Neural progenitor cell (in vitro differentiated cells): Measurements from ENCODE around the gene GNAQ. TPM values are rescaled to one million over a fixed set of nuclear protein-coding genes. Genes with fewer than 3 reads are reported as not detected.

Experiments
- DNase-seq: peaks from one replicate; pipeline ENCODE4 v3.0.0-alpha.2; 2016; ENCODE audit warnings: low spot score
- H2AFZ ChIP-seq: fragments of 200-600 bp; sonication (generic); replicated peaks from 2 replicates; pipeline ENCODE4 v1.6.1; 2016; ENCODE audit warnings: antibody characterized with exemption
- H3F3A ChIP-seq: fragments of 200-600 bp; sonication (generic); 2 replicates; pipeline ENCODE4 v1.6.1; 2016; ENCODE audit warnings: antibody characterized with exemption, low read depth
- H3K27ac ChIP-seq: fragments of 200-600 bp; sonication (generic); 2 replicates; pipeline ENCODE4 v1.5.1; 2016; ENCODE audit warnings: mild to moderate bottlenecking
- H3K27me3 ChIP-seq: fragments of 200-600 bp; sonication (generic); 2 replicates; pipeline ENCODE4 v1.6.1; 2016; ENCODE audit warnings: mild to moderate bottlenecking, moderate library complexity
- H3K36me3 ChIP-seq: fragments of 200-600 bp; sonication (generic); 2 replicates; pipeline ENCODE4 v1.5.1; 2016
- H3K4me1 ChIP-seq: fragments of 200-600 bp; sonication (generic); 2 replicates; pipeline ENCODE4 v1.6.1; 2016; ENCODE audit warnings: mixed run types
- H3K4me2 ChIP-seq: fragments of 200-600 bp; sonication (generic); 2 replicates; pipeline ENCODE4 v1.6.1; 2016
- H3K4me3 ChIP-seq: fragments of 200-600 bp; sonication (generic); 2 replicates; pipeline ENCODE4 v1.5.1; 2016
- H3K79me2 ChIP-seq: fragments of 200-600 bp; sonication (generic); 2 replicates; pipeline ENCODE4 v1.6.1; 2016; ENCODE audit warnings: low read depth
- H3K9ac ChIP-seq: fragments of 200-600 bp; sonication (generic); 2 replicates; pipeline ENCODE4 v1.6.1; 2016
- H3K9me3 ChIP-seq: fragments of 200-600 bp; sonication (generic); 2 replicates; pipeline ENCODE4 v1.5.1; 2016; ENCODE audit warnings: low read depth
- H4K20me1 ChIP-seq: fragments of 200-600 bp; sonication (generic); 2 replicates; pipeline ENCODE4 v1.6.1; 2016; ENCODE audit warnings: low read depth
- H3K27ac Mint-ChIP-seq: 3 replicates; pipeline ENCODE4 v1.8.0; 2021; ENCODE audit warnings: mixed read lengths
- H3K27me3 Mint-ChIP-seq: 2 replicates; pipeline ENCODE4 v1.8.0; 2022; ENCODE audit warnings: low read depth, mild to moderate bottlenecking, inconsistent platforms, moderate library complexity, mixed read lengths; ENCODE audit not compliant: insufficient read depth
- H3K36me3 Mint-ChIP-seq: 3 replicates; pipeline ENCODE4 v1.8.0; 2021; ENCODE audit warnings: mixed read lengths
- H3K4me1 Mint-ChIP-seq: 3 replicates; pipeline ENCODE4 v1.8.0; 2021; ENCODE audit warnings: mixed read lengths
- H3K4me3 Mint-ChIP-seq: 3 replicates; pipeline ENCODE4 v1.8.0; 2021; ENCODE audit warnings: mild to moderate bottlenecking, moderate library complexity, mixed read lengths
- H3K9me3 Mint-ChIP-seq: 3 replicates; pipeline ENCODE4 v1.8.0; 2020; ENCODE audit warnings: mixed read lengths
- CTCF ChIP-seq: fragments of 200-600 bp; sonication (generic); IDR thresholded peaks from 2 replicates; pipeline ENCODE4 v1.5.1; 2017; ENCODE audit warnings: antibody characterized with exemption, mild to moderate bottlenecking
- EZH2 ChIP-seq: fragments of 200-600 bp; sonication (generic); IDR thresholded peaks from 2 replicates; pipeline ENCODE4 v1.6.1; 2017; ENCODE audit warnings: antibody characterized with exemption, mild to moderate bottlenecking, moderate library complexity
- EZH2phosphoT487 ChIP-seq: fragments of 200-600 bp; sonication (generic); IDR thresholded peaks from 2 replicates; pipeline ENCODE4 v1.6.1; 2017; ENCODE audit warnings: antibody characterized with exemption
- total RNA-seq: library from RNA; depleted of rRNA; stranded (reverse); fragments of >200 nt; gene quantifications from 2 replicates; pipeline ENCODE4 v1.2.3, GENCODE V29; 2015; ENCODE audit warnings: low replicate concordance

Gene GNAQ
- total RNA-seq, 1 donor from 2014 or later: 87.9 TPM

- Mint-ChIP-seq H3K27ac (no peak overlapping the region), H3K36me3 (peaks cover 16% of the 10 kb centered on the region), H3K27me3 (peaks cover 2% of the 10 kb centered on the region), H3K9me3 (peaks cover 4% of the 10 kb centered on the region), H3K4me1 (no peaks in the 10 kb centered on the region), H3K4me3 (no peak overlapping the region)
- H3K27ac ChIP-seq: no peak overlapping the region
- H3K9ac ChIP-seq: no peak overlapping the region
- H3K36me3 ChIP-seq: no peaks in the 10 kb centered on the region
- no peaks in the 10 kb centered on the region for H3K9me3 ChIP-seq
- H2AFZ ChIP-seq: no peak overlapping the region
- H3K4me2 ChIP-seq: no peak overlapping the region
- no peak overlapping the region for H3K4me3 ChIP-seq
- no peaks in the 10 kb centered on the region for H3K27me3 ChIP-seq
- no peaks in the 10 kb centered on the region for H3F3A ChIP-seq
- no peaks in the 10 kb centered on the region for H4K20me1 ChIP-seq
- no peaks in the 10 kb centered on the region for H3K4me1 ChIP-seq
- peak; percentile 70 for DNase-seq
- H3K79me2 ChIP-seq: no peaks in the 10 kb centered on the region
- TF ChIP-seq CTCF (peak; percentile 70), EZH2phosphoT487 (no peak), EZH2 (no peak)
Measured at GRCh38 chr9:77751341-77752091, 280.1 kb downstream of the GNAQ start.

- Histone ChIP-seq H3K9ac (no peak overlapping the region), H3K27ac (no peak overlapping the region), H2AFZ (no peak overlapping the region), H3F3A (no peaks in the 10 kb centered on the region), H3K4me1 (no peaks in the 10 kb centered on the region), H4K20me1 (no peaks in the 10 kb centered on the region), H3K27me3 (no peaks in the 10 kb centered on the region), H3K4me2 (no peak overlapping the region), H3K9me3 (no peaks in the 10 kb centered on the region), H3K4me3 (no peak overlapping the region), H3K79me2 (no peaks in the 10 kb centered on the region), H3K36me3 (no peaks in the 10 kb centered on the region)
- peaks cover 2% of the 10 kb centered on the region for H3K27me3 Mint-ChIP-seq
- no peak overlapping the region for H3K4me3 Mint-ChIP-seq
- H3K9me3 Mint-ChIP-seq: peaks cover 4% of the 10 kb centered on the region
- no peaks in the 10 kb centered on the region for H3K4me1 Mint-ChIP-seq
- no peak for DNase-seq
- H3K27ac Mint-ChIP-seq: no peak overlapping the region
- TF ChIP-seq CTCF (no peak), EZH2phosphoT487 (no peak), EZH2 (no peak)
- peaks cover 15% of the 10 kb centered on the region for H3K36me3 Mint-ChIP-seq
Measured at GRCh38 chr9:77750981-77751340, 280.6 kb downstream of the GNAQ start.

- no peaks in the 10 kb centered on the region for H3K9me3 ChIP-seq
- H3K27me3 Mint-ChIP-seq: no peaks in the 10 kb centered on the region
- no peak overlapping the region for H3K9ac ChIP-seq
- H3K27me3 ChIP-seq: no peaks in the 10 kb centered on the region
- H3K27ac ChIP-seq: no peak overlapping the region
- no peaks in the 10 kb centered on the region for H3F3A ChIP-seq
- H3K9me3 Mint-ChIP-seq: no peaks in the 10 kb centered on the region
- H3K4me2 ChIP-seq: no peak overlapping the region
- peaks cover 10% of the 10 kb centered on the region for H3K36me3 Mint-ChIP-seq
- no peak overlapping the region for H2AFZ ChIP-seq
- no peaks in the 10 kb centered on the region for H3K36me3 ChIP-seq
- H3K4me3 ChIP-seq: no peak overlapping the region
- no peaks in the 10 kb centered on the region for H4K20me1 ChIP-seq
- H3K79me2 ChIP-seq: no peaks in the 10 kb centered on the region
- no peak overlapping the region for H3K4me3 Mint-ChIP-seq
- no peak for DNase-seq
- no peaks in the 10 kb centered on the region for H3K4me1 Mint-ChIP-seq
- peaks cover 4% of the 10 kb centered on the region for H3K4me1 ChIP-seq
- no peak for TF ChIP-seq EZH2
- TF ChIP-seq CTCF: no peak
- no peak for TF ChIP-seq EZH2phosphoT487
- H3K27ac Mint-ChIP-seq: no peak overlapping the region
Measured at GRCh38 chr9:77750284-77750683, 281.3 kb downstream of the GNAQ start.
